Measurements from ENCODE around the gene ERBB4.
A peak's percentile ranks its signal among the peaks of the same experiment; 100 is the strongest.

The ERBB4 gene

DNA sequence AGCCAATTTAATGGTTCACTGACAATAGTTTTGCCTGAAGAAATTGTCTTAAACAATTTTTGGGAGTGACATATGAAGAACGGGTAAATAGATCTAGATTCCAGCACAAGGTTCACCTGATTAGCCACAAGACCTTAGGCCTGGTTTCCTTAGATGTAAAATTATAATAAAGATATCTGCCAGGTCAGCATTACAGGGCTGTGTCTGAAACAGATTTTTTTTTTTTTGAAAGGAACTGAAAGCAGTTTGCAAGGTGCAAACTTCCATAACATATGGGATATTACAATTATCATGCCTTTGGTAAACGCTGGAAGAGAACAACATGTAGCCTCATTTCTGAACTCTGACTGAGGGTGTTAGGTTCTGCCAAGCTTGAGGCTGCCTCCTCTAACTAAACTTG, 599.4 kb downstream of the ERBB4 start:
- Histone ChIP-seq H3K9me2 (replicated peaks; ENCODE audit: low read depth, low read length) (no peaks in the 10 kb centered on the region), H3K4me2 (ENCODE audit: low read depth, low read length, poor library complexity, severe bottlenecking) (no peak overlapping the region), H3K4me3 (ENCODE audit: low read length, poor library complexity, severe bottlenecking) (no peak overlapping the region), H3K4me1 (ENCODE audit: insufficient read depth, low read length, poor library complexity, severe bottlenecking) (no peaks in the 10 kb centered on the region), H3F3A (ENCODE audit: low read depth) (no peaks in the 10 kb centered on the region), H4K20me1 (ENCODE audit: insufficient read depth, low read length, poor library complexity, severe bottlenecking) (no peaks in the 10 kb centered on the region), H2AFZ (ENCODE audit: low read length) (no peak overlapping the region), H3K9ac (ENCODE audit: low read depth, low read length, poor library complexity, severe bottlenecking) (no peak overlapping the region), H3K36me3 (ENCODE audit: insufficient read depth, low read length) (no peaks in the 10 kb centered on the region), H3K79me2 (ENCODE audit: insufficient read depth, low read length) (no peaks in the 10 kb centered on the region), H3K27me3 (ENCODE audit: insufficient read depth, low read length, poor library complexity, severe bottlenecking) (no peaks in the 10 kb centered on the region), H3K9me3 (ENCODE audit: insufficient read depth, low read depth, low read length) (peaks cover 4% of the 10 kb centered on the region; the same call in 1 of the 2 replicates)
- TF ChIP-seq EZH2phosphoT487 (IDR thresholded peaks at IDR 0.05; ENCODE audit: borderline replicate concordance) = no peak
- TF ChIP-seq, protein P1, sequence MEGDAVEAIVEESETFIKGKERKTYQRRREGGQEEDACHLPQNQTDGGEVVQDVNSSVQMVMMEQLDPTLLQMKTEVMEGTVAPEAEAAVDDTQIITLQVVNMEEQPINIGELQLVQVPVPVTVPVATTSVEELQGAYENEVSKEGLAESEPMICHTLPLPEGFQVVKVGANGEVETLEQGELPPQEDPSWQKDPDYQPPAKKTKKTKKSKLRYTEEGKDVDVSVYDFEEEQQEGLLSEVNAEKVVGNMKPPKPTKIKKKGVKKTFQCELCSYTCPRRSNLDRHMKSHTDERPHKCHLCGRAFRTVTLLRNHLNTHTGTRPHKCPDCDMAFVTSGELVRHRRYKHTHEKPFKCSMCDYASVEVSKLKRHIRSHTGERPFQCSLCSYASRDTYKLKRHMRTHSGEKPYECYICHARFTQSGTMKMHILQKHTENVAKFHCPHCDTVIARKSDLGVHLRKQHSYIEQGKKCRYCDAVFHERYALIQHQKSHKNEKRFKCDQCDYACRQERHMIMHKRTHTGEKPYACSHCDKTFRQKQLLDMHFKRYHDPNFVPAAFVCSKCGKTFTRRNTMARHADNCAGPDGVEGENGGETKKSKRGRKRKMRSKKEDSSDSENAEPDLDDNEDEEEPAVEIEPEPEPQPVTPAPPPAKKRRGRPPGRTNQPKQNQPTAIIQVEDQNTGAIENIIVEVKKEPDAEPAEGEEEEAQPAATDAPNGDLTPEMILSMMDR (conservative IDR thresholded peaks at IDR 0.05; ENCODE audit: low read length) = no peak

DNA sequence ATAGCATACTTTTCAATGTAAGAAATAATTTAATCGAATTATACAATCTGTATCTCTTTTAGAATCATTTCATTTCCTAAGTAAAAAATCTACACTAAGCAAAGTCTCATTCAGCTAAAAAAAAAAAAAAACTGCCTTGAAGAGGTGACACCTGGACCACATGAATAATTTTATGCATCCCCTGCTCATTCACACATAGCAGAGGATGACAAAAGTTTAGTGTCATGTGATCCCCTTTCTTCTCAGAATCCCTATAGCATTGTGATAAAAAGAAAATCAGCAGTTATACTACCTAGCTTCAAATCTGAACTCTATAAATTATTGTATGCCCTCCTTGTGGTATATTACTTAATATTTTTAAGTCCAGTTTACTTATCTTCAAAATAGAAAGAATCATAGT, 603.8 kb downstream of the ERBB4 start:
- Histone ChIP-seq H3K9me2 (replicated peaks; ENCODE audit: low read depth, low read length) (no peaks in the 10 kb centered on the region), H3K79me2 (ENCODE audit: insufficient read depth, low read length) (no peaks in the 10 kb centered on the region), H3F3A (ENCODE audit: low read depth) (no peaks in the 10 kb centered on the region), H4K20me1 (ENCODE audit: insufficient read depth, low read length, poor library complexity, severe bottlenecking) (no peaks in the 10 kb centered on the region), H3K36me3 (ENCODE audit: insufficient read depth, low read length) (no peaks in the 10 kb centered on the region), H3K9ac (ENCODE audit: low read depth, low read length, poor library complexity, severe bottlenecking) (no peak overlapping the region), H2AFZ (ENCODE audit: low read length) (no peak overlapping the region), H3K9me3 (ENCODE audit: insufficient read depth, low read depth, low read length) (peaks cover 4% of the 10 kb centered on the region; the same call in 1 of the 2 replicates), H3K27me3 (ENCODE audit: insufficient read depth, low read length, poor library complexity, severe bottlenecking) (no peaks in the 10 kb centered on the region), H3K4me1 (ENCODE audit: insufficient read depth, low read length, poor library complexity, severe bottlenecking) (peaks cover 15% of the 10 kb centered on the region), H3K4me3 (ENCODE audit: low read length, poor library complexity, severe bottlenecking) (no peak overlapping the region), H3K4me2 (ENCODE audit: low read depth, low read length, poor library complexity, severe bottlenecking) (no peak overlapping the region)
- TF ChIP-seq, protein P1 (conservative IDR thresholded peaks at IDR 0.05; ENCODE audit: low read length) = no peak
- no peak for TF ChIP-seq EZH2phosphoT487 (IDR thresholded peaks at IDR 0.05; ENCODE audit: borderline replicate concordance)

DNA sequence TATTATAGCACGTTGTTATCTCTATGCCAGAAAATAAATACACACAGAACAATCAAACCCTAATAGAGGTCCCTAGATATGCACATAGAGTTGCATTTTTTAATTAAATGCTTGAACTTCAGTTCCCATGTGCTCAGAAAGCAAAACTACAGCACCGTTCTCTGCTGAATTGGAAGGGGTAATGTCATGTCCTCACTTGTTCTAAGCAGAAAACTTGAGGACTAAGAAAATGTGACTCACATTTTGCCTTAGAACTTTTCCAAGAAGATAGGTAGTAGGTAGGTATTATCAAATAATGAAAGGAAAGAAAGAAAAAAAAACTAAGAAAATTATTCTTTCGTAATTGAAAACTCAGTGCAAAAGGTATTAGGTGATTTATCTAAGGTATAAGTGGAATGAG, 607.3 kb downstream of the ERBB4 start:
- Histone ChIP-seq H3K36me3 (ENCODE audit: insufficient read depth, low read length) (no peaks in the 10 kb centered on the region), H2AFZ (ENCODE audit: low read length) (peak overlapping the region; percentile 76; the same call in 1 of the 2 replicates), H3K9me2 (replicated peaks; ENCODE audit: low read depth, low read length) (no peaks in the 10 kb centered on the region), H3K4me3 (ENCODE audit: low read length, poor library complexity, severe bottlenecking) (no peak overlapping the region), H3K4me2 (ENCODE audit: low read depth, low read length, poor library complexity, severe bottlenecking) (peak overlapping the region; percentile 68), H3K9me3 (ENCODE audit: insufficient read depth, low read depth, low read length) (no peaks in the 10 kb centered on the region), H3F3A (ENCODE audit: low read depth) (no peaks in the 10 kb centered on the region), H3K4me1 (ENCODE audit: insufficient read depth, low read length, poor library complexity, severe bottlenecking) (peaks cover 39% of the 10 kb centered on the region), H3K79me2 (ENCODE audit: insufficient read depth, low read length) (no peaks in the 10 kb centered on the region), H3K9ac (ENCODE audit: low read depth, low read length, poor library complexity, severe bottlenecking) (peak overlapping the region; percentile 58), H3K27me3 (ENCODE audit: insufficient read depth, low read length, poor library complexity, severe bottlenecking) (no peaks in the 10 kb centered on the region), H4K20me1 (ENCODE audit: insufficient read depth, low read length, poor library complexity, severe bottlenecking) (no peaks in the 10 kb centered on the region)
- no peak for TF ChIP-seq EZH2phosphoT487 (IDR thresholded peaks at IDR 0.05; ENCODE audit: borderline replicate concordance)
- TF ChIP-seq, protein P1 (conservative IDR thresholded peaks at IDR 0.05; ENCODE audit: low read length) = no peak
